Muscle of leg (tissue), 11 donors: ENCODE measurements around the gene APLNR. TPM values are rescaled to one million over a fixed set of nuclear protein-coding genes. Genes with fewer than 3 reads are reported as not detected.

Experiments
- DNase-seq: peaks from one replicate; pipeline ENCODE4 v3.0.0; 2013
- H3K27ac ChIP-seq: one replicate; pipeline ENCODE4 v1.5.1; 2013; ENCODE audit warnings: mild to moderate bottlenecking, low read length, control low read depth
- H3K27me3 ChIP-seq: one replicate; pipeline ENCODE4 v1.6.1; 2013; ENCODE audit warnings: low read length; ENCODE audit not compliant: control insufficient read depth, insufficient read depth
- H3K36me3 ChIP-seq: one replicate; pipeline ENCODE4 v1.6.1; 2013; ENCODE audit warnings: low read length; ENCODE audit not compliant: control insufficient read depth, insufficient read depth
- H3K4me1 ChIP-seq: one replicate; pipeline ENCODE4 v1.6.1; 2013; ENCODE audit warnings: low read length; ENCODE audit not compliant: control insufficient read depth, insufficient read depth
- H3K4me3 ChIP-seq: one replicate; pipeline ENCODE4 v1.5.1; 2013; ENCODE audit warnings: low read length, control low read depth
- H3K9me3 ChIP-seq: replicated peaks from 2 replicates; pipeline ENCODE4 v1.6.1; 2013; ENCODE audit warnings: low read depth, low read length; ENCODE audit not compliant: control insufficient read depth
- WGBS: methylation state at CpG from one replicate; pipeline ENCODE4 v1.1.5; 2013; ENCODE audit warnings: missing lambda C conversion rate; ENCODE audit not compliant: insufficient coverage; 5-methylcytosine and 5-hydroxymethylcytosine counted together
- polyA plus RNA-seq, 8 donors: library from polyadenylated mRNA; unstranded; fragments of 120-200 nt; gene quantifications; one replicate each; pipeline versions ENCODE4 v1.2.1 to v1.2.3, GENCODE V29; 2013; ENCODE audit warnings: inconsistent platforms in 1 of 8, low replicate concordance in 1 of 8; ENCODE audit not compliant: insufficient read length in 8 of 8, insufficient read depth in 1 of 8
- total RNA-seq: library from RNA; stranded (reverse); fragments of 120-200 nt; gene quantifications from one replicate; pipeline ENCODE4 v1.2.4, GENCODE V29; 2013

APLNR gene
- total and polyA plus RNA-seq, 9 donors, result 43.2 to 113 (median 94.1) TPM

- DNase-seq, result no peak
- H3K4me1 ChIP-seq, result peaks cover 54% of the 10 kb centered on the region
- 100% methylated on average over 1 of the region's 1 CpG for WGBS
- no peaks in the 10 kb centered on the region for H3K27me3 ChIP-seq
- H3K9me3 ChIP-seq, result no peaks in the 10 kb centered on the region
- no peak overlapping the region for H3K4me3 ChIP-seq
- H3K27ac ChIP-seq, result no peak overlapping the region
- H3K36me3 ChIP-seq, result no peaks in the 10 kb centered on the region
These were observed 2.3 kb upstream of the APLNR start for GRCh38 chr11:57239348-57239747.

- no peak for DNase-seq
- Histone ChIP-seq H3K9me3 (no peaks in the 10 kb centered on the region), H3K27ac (peak overlapping the region; percentile 51), H3K4me3 (peak overlapping the region; percentile 48), H3K27me3 (peaks cover 4% of the 10 kb centered on the region), H3K36me3 (no peaks in the 10 kb centered on the region), H3K4me1 (peaks cover 38% of the 10 kb centered on the region)
- 84% methylated on average over 36 of the region's 39 CpGs for WGBS
These were observed 1.0 kb downstream of the APLNR start for GRCh38 chr11:57235761-57236703.

DNA sequence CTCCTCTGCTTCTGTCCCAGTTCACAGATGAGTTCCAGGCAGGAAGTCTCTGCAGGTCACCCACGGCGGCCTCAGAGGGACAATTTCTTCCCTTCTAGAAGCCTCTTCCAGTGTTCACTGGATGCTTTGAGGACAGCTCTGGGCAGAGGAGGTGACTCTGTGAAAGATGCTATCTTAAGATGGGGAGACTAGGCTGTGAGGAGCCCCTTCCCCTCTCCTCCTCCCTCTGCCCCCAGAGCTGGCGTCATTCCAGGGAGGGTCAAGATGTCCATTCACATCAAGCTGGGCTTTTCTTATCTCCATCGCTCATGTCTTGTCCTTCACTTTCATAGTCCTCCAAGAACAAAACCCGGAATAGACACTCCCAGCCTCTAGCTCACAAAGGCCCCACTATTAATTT is 3.3 kb downstream of the APLNR start:
- no peak for DNase-seq
- H3K9me3 ChIP-seq, result no peaks in the 10 kb centered on the region
- H3K27ac ChIP-seq, result peak overlapping the region; percentile 17
- peak overlapping the region; percentile 48 for H3K4me3 ChIP-seq
- H3K4me1 ChIP-seq, result peaks cover 33% of the 10 kb centered on the region
- peaks cover 9% of the 10 kb centered on the region for H3K27me3 ChIP-seq
- 77% methylated on average over 3 of the region's 5 CpGs for WGBS
- H3K36me3 ChIP-seq, result no peaks in the 10 kb centered on the region

GRCh38 chr11:57231539-57232253 is 5.4 kb downstream of the APLNR start:
- Histone ChIP-seq H3K9me3 (no peaks in the 10 kb centered on the region), H3K27me3 (peaks cover 9% of the 10 kb centered on the region), H3K36me3 (no peaks in the 10 kb centered on the region), H3K4me1 (peaks cover 25% of the 10 kb centered on the region), H3K4me3 (no peak overlapping the region), H3K27ac (peak overlapping the region; percentile 13)
- no peak for DNase-seq
- 34% methylated on average over 3 of the region's 3 CpGs for WGBS

GRCh38 chr11:57230791-57231538 is 6.1 kb downstream of the APLNR start:
- H3K36me3 ChIP-seq, result no peaks in the 10 kb centered on the region
- H3K4me1 ChIP-seq, result peaks cover 25% of the 10 kb centered on the region
- peak; percentile 63 for DNase-seq
- H3K27me3 ChIP-seq, result peaks cover 9% of the 10 kb centered on the region
- H3K27ac ChIP-seq, result peak overlapping the region; percentile 69
- H3K9me3 ChIP-seq, result no peaks in the 10 kb centered on the region
- H3K4me3 ChIP-seq, result no peak overlapping the region
- 11% methylated on average over 14 of the region's 18 CpGs for WGBS

DNA sequence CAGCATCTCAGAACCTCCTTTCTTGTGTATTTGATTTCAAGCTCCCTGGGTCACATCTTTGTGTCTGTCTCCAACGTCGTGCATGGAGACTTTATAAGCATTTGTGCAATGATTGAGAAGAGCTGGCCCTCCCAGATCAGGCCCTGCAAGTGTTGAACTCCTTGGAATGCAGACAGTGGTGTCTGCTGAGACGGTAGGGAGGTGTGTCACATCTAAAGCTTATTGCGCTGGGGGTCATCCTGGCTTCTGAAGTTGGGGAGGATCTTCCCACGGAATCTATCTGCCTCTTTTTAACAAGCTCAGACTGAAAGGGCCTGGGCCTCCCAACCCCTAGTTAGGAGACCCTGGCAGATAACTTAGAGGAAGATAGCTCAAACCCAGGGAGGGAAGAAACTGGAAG is 6.7 kb downstream of the APLNR start:
- H3K9me3 ChIP-seq, result no peaks in the 10 kb centered on the region
- no peak overlapping the region for H3K4me3 ChIP-seq
- H3K4me1 ChIP-seq, result peaks cover 19% of the 10 kb centered on the region
- WGBS, result 12% methylated on average over 2 of the region's 5 CpGs
- H3K36me3 ChIP-seq, result no peaks in the 10 kb centered on the region
- H3K27ac ChIP-seq, result peak overlapping the region; percentile 20
- H3K27me3 ChIP-seq, result peaks cover 9% of the 10 kb centered on the region
- no peak for DNase-seq

- no peak for DNase-seq
- H3K9me3 ChIP-seq, result no peaks in the 10 kb centered on the region
- H3K4me1 ChIP-seq, result peaks cover 16% of the 10 kb centered on the region
- no peaks in the 10 kb centered on the region for H3K36me3 ChIP-seq
- WGBS, result 11% methylated on average over 1 of the region's 3 CpGs
- H3K27ac ChIP-seq, result no peak overlapping the region
- H3K27me3 ChIP-seq, result peaks cover 5% of the 10 kb centered on the region
- H3K4me3 ChIP-seq, result no peak overlapping the region
These were observed 8.4 kb downstream of the APLNR start for GRCh38 chr11:57228600-57228999.

DNA sequence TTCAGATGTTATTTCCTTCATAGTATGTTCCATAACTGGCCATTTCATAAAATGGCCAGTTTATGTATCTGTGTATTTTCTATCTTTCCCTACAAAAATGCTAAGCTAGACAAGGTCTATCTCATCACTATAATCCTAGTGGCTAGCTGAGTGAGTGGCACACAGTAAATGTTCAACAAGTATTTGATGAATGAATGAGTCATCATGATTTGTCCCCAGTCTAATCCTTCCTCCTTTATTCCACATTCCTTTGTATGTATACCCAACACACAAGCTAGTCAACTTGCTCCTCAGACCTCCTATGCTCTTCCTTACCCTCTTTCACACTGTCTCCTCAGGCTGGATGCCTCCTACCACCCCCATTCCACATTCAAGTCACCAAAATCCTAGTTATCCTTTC is 12.5 kb downstream of the APLNR start:
- Histone ChIP-seq H3K36me3 (no peaks in the 10 kb centered on the region), H3K27ac (no peak overlapping the region), H3K4me1 (peaks cover 9% of the 10 kb centered on the region), H3K27me3 (no peaks in the 10 kb centered on the region), H3K4me3 (no peak overlapping the region), H3K9me3 (no peaks in the 10 kb centered on the region)
- DNase-seq, result no peak

DNA sequence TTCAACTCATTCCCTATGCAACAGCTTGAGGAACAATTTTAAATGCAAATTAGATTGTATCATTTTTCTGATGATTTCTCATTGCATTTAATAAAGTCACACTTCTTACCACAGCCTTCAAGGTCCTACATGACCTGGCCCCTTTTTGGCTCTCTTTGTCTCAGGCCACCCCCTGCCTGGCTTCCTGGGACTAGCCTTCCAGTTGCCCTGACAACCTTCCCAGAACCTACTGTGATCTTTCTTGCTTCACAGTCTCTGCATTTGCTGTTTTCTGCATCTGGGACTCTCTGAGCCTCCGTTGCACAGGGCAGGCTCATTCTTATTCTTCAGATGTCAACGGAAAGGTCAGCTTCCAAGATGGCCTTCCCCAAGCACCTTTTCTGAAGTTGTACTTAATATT is 12.9 kb downstream of the APLNR start:
- Histone ChIP-seq H3K27me3 (no peaks in the 10 kb centered on the region), H3K4me1 (peaks cover 13% of the 10 kb centered on the region), H3K36me3 (no peaks in the 10 kb centered on the region), H3K27ac (no peak overlapping the region), H3K4me3 (no peak overlapping the region), H3K9me3 (no peaks in the 10 kb centered on the region)
- no CpG with 5 or more reads among the region's 2 CpGs for WGBS
- DNase-seq, result no peak

- no peak overlapping the region for H3K27ac ChIP-seq
- 92% methylated on average over 2 of the region's 3 CpGs for WGBS
- no peak for DNase-seq
- no peaks in the 10 kb centered on the region for H3K27me3 ChIP-seq
- H3K4me3 ChIP-seq, result no peak overlapping the region
- H3K9me3 ChIP-seq, result no peaks in the 10 kb centered on the region
- H3K36me3 ChIP-seq, result no peaks in the 10 kb centered on the region
- peaks cover 15% of the 10 kb centered on the region for H3K4me1 ChIP-seq
These were observed 13.4 kb downstream of the APLNR start for GRCh38 chr11:57223601-57224000.
